Tibial artery (tissue), 4 donors: ENCODE results near the gene IL12RB2.

Source experiments
- DNase-seq, 2 donors: peaks; one replicate each; pipeline ENCODE4 v3.0.0-alpha.2; 2019
- H3K27ac ChIP-seq, 2 donors: fragments of 200-600 bp; sonication (generic) in 1 of 2; 1 replicate in 1 of 2; 2 replicates in 1 of 2; pipeline ENCODE4 v1.5.1; 2018 to 2019; ENCODE audit warnings: mild to moderate bottlenecking in 1 of 2
- H3K27me3 ChIP-seq, 2 donors: fragments of 200-600 bp; sonication (generic) in 1 of 2; one replicate each; pipeline versions ENCODE4 v1.5.1 to v1.6.0; 2016 to 2019
- H3K36me3 ChIP-seq, 3 donors: fragments of 200-600 bp; sonication (generic) in 2 of 3; one replicate each; pipeline ENCODE4 v1.5.1; 2016 to 2019; ENCODE audit warnings: mild to moderate bottlenecking in 2 of 3
- H3K4me1 ChIP-seq, 4 donors: fragments of 200-600 bp; sonication (generic) in 2 of 4; 1 replicate in 3 of 4; 2 replicates in 1 of 4; pipeline ENCODE4 v1.5.1; 2016 to 2019
- H3K4me3 ChIP-seq, 2 donors: fragments of 200-600 bp; sonication (generic) in 1 of 2; 1 replicate in 1 of 2; 2 replicates in 1 of 2; pipeline ENCODE4 v1.5.1; 2018 to 2019; ENCODE audit warnings: mild to moderate bottlenecking in 2 of 2
- H3K9me3 ChIP-seq, 3 donors: fragments of 200-600 bp; sonication (generic) in 1 of 3; one replicate each; pipeline ENCODE4 v1.5.1; 2016 to 2019
- intact Hi-C: fragments of 100-400 bp; cut with DNase I; formaldehyde crosslinking; loops from one replicate; pipeline ENCODE4 v1.15.0; 2023; ENCODE audit warnings: low total_unique reads
- TF ChIP-seq, protein P1 (sequence below), 2 experiments: fragments of 200-600 bp in 1 of 2; fragments of 450-650 bp in 1 of 2; IDR thresholded peaks; one replicate each; pipeline ENCODE4 v1.5.1; 2017 to 2019; ENCODE audit warnings: antibody characterized with exemption in 2 of 2, mild to moderate bottlenecking in 1 of 2, moderate library complexity in 1 of 2

The IL12RB2 gene

DNA sequence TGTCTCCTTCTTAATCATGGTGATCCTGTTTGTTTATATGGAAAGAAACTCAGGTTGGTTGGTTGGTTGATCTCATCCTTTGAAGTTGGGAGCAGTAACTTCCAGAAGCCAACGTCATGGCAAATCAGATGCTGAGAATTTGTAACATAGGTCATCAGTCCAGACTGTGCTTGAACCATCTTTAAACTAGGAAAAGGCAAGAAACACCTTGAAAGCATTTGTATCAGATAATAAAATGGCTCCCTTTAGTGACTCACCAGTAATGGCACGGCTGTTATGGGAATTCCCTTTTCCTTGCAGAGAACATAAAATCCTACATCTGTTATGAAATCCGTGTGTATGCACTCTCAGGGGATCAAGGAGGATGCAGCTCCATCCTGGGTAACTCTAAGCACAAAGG lies 64.5 kb downstream of the IL12RB2 start:
- TF ChIP-seq, protein P1, sequence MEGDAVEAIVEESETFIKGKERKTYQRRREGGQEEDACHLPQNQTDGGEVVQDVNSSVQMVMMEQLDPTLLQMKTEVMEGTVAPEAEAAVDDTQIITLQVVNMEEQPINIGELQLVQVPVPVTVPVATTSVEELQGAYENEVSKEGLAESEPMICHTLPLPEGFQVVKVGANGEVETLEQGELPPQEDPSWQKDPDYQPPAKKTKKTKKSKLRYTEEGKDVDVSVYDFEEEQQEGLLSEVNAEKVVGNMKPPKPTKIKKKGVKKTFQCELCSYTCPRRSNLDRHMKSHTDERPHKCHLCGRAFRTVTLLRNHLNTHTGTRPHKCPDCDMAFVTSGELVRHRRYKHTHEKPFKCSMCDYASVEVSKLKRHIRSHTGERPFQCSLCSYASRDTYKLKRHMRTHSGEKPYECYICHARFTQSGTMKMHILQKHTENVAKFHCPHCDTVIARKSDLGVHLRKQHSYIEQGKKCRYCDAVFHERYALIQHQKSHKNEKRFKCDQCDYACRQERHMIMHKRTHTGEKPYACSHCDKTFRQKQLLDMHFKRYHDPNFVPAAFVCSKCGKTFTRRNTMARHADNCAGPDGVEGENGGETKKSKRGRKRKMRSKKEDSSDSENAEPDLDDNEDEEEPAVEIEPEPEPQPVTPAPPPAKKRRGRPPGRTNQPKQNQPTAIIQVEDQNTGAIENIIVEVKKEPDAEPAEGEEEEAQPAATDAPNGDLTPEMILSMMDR (IDR thresholded peaks at IDR 0.05) = no peak
- H3K4me1 ChIP-seq = no peaks in the 10 kb centered on the region
- no peaks in the 10 kb centered on the region for H3K27me3 ChIP-seq
- no peak overlapping the region for H3K4me3 ChIP-seq
- no peaks in the 10 kb centered on the region for H3K9me3 ChIP-seq
- H3K36me3 ChIP-seq = no peaks in the 10 kb centered on the region
- DNase-seq = no peak
- intact Hi-C loops = no loop called here
- no peak overlapping the region for H3K27ac ChIP-seq

DNA sequence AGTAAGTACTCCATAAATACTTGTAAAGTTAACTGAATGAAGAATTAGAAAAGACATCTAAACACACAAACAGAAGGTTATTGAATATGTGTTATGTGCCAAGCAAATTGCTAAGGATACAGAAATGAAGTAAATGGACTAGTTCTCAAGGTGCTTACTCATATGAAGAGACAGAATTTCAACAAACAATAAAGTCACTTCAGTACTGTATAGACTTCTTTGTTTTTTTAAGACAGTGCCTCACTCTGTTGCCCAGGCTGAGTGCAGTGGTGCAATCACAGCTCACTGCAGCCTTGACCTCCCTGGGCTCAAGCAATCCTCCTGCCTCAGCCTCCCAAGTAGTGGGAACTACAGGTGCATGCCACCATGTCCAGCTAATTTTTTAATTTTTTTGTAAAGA lies 65.2 kb downstream of the IL12RB2 start:
- Histone ChIP-seq H3K27me3 (no peaks in the 10 kb centered on the region), H3K9me3 (no peaks in the 10 kb centered on the region), H3K27ac (no peak overlapping the region), H3K36me3 (no peaks in the 10 kb centered on the region), H3K4me1 (no peaks in the 10 kb centered on the region), H3K4me3 (no peak overlapping the region)
- no peak for DNase-seq
- intact Hi-C loops = no loop called here
- TF ChIP-seq, protein P1 (IDR thresholded peaks at IDR 0.05) = no peak

DNA sequence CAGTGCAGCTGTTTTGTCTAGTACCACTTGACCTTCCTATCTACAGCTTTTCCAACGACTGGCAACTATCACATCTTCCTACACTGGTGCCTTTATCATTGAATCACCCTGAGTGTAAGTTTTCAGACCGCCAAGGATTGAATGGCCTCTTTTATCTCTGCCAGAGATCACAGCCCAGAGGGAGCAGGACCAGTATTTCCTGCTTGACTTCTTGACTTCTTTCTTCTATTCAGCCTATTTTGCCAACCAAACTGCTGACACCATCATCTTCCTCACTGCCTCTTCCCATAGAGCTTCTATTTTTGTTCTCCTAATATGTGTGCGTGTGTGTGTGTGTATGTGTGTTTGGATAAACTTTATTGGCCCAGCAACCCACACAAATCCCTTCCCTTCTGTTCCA lies 68.7 kb downstream of the IL12RB2 start:
- Histone ChIP-seq H3K4me3 (no peak overlapping the region), H3K9me3 (no peaks in the 10 kb centered on the region), H3K4me1 (no peaks in the 10 kb centered on the region), H3K36me3 (no peaks in the 10 kb centered on the region), H3K27ac (no peak overlapping the region), H3K27me3 (no peaks in the 10 kb centered on the region)
- TF ChIP-seq, protein P1 (IDR thresholded peaks at IDR 0.05) = no peak
- DNase-seq = no peak
- intact Hi-C loops = no loop called here

DNA sequence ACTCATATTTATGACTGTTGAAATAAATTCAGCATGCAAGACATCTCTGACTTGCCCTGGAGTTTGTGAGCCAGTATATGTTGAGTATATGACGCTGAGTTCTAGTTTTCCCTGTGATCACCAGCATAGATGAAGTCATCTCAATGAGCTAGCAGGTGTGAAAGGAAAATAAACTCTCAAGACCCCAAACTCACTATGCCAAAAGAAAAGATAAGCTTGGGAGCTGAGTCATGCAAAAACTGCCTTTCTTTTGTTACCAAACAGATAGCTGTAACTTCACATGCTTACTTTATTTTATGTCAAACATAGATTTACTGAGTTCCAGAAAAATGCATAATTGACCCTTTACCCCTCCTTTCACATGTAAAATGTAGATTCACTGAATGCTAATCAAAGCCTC lies 69.6 kb downstream of the IL12RB2 start:
- no peaks in the 10 kb centered on the region for H3K36me3 ChIP-seq
- H3K4me3 ChIP-seq = no peak overlapping the region
- no peak for DNase-seq
- intact Hi-C loops = no loop called here
- H3K27ac ChIP-seq = no peak overlapping the region
- no peaks in the 10 kb centered on the region for H3K9me3 ChIP-seq
- TF ChIP-seq, protein P1 (IDR thresholded peaks at IDR 0.05) = no peak
- peaks cover 0 to 5% (median 0%) of the 10 kb centered on the region in 4 donors for H3K4me1 ChIP-seq
- H3K27me3 ChIP-seq = no peaks in the 10 kb centered on the region

DNA sequence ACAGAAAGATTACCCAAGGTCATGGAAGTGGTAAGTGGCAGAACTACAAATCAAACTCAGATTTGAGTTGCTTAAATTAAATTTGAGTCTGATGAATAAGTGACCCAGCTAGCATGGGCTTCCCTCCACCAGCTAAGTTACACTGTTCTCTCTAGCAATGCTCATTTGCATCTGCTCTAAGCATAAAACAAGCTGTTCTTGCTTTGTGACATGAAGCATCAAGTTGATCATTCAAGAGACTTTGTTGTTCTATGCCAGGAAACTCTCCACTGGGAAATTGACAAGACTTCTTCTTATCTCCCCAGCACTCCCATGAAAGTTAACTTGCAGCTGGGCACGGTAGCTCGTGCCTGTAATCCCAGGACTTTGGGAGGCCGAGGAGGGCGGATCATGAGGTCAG lies 73.5 kb downstream of the IL12RB2 start:
- DNase-seq = no peak
- peaks cover 0 to 26% (median 4%) of the 10 kb centered on the region in 4 donors for H3K4me1 ChIP-seq
- H3K4me3 ChIP-seq = no peak overlapping the region
- no peak overlapping the region for H3K27ac ChIP-seq
- TF ChIP-seq, protein P1 (IDR thresholded peaks at IDR 0.05) = no peak
- no peaks in the 10 kb centered on the region for H3K27me3 ChIP-seq
- H3K9me3 ChIP-seq = peaks cover 0 to 9% (median 0%) of the 10 kb centered on the region in 3 donors
- intact Hi-C loops = no loop called here
- no peaks in the 10 kb centered on the region for H3K36me3 ChIP-seq

DNA sequence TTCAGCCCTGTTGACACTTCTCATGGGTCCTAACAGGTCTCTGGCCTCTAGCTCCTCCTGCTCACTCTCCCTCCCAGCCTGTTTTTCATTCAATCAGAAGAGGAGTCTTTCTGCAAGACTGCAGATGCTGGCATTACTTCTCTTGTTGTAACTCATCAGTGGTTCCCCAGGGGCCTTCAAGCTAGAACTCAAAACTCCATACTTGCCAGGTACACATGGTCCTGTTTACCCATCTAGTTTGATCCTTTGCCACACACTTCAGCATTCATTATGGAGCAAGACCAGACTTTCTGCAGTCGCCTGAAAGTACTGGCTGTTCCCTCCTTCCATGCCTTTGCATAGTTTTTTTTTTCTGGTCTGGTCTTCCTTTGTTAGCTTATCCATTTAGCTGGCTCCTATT lies 74.6 kb downstream of the IL12RB2 start:
- Histone ChIP-seq H3K36me3 (no peaks in the 10 kb centered on the region), H3K27me3 (no peaks in the 10 kb centered on the region), H3K4me1 (peaks cover 0 to 26% (median 4%) of the 10 kb centered on the region in 4 donors), H3K4me3 (no peak overlapping the region), H3K27ac (peak overlapping the region; percentile 19 to 24), H3K9me3 (peaks cover 0 to 9% (median 0%) of the 10 kb centered on the region in 3 donors)
- intact Hi-C loops = no loop called here
- peak in 1 of 2 donors; percentile 59 for DNase-seq
- TF ChIP-seq, protein P1 (IDR thresholded peaks at IDR 0.05) = no peak
